Stimulated activated CD4-positive, alpha-beta T cell treated with anti-CD3 and anti-CD28 coated beads, TNF-alpha, amount 100 ng/mL, for 1 hour (primary cell): Measurements from ENCODE around the gene TLL2.

ENCODE experiments used
- DNase-seq, 3 donors: peaks; one replicate each; pipeline ENCODE4 v3.0.0-alpha.2; 2020; ENCODE audit warnings: low read depth in 3 of 3, low spot score in 1 of 3

The TLL2 gene

GRCh38 chr10:96509017-96509641 lies 4.6 kb downstream of the TLL2 start:
- no peak for DNase-seq

GRCh38 chr10:96507044-96507443 lies 6.7 kb downstream of the TLL2 start:
- no peak for DNase-seq

GRCh38 chr10:96505150-96506136 lies 8.3 kb downstream of the TLL2 start:
- no peak for DNase-seq

GRCh38 chr10:96502561-96503282 lies 11.0 kb downstream of the TLL2 start:
- DNase-seq, result no peak

GRCh38 chr10:96501985-96502384 lies 11.7 kb downstream of the TLL2 start:
- no peak for DNase-seq

- no peak for DNase-seq
Observed at GRCh38 chr10:96500519-96500918, 13.2 kb downstream of the TLL2 start.

- no peak for DNase-seq
Observed at GRCh38 chr10:96500050-96500449, 13.7 kb downstream of the TLL2 start.

GRCh38 chr10:96497391-96497790 lies 16.3 kb downstream of the TLL2 start:
- no peak for DNase-seq

- no peak for DNase-seq
Observed at GRCh38 chr10:96496281-96496925, 17.3 kb downstream of the TLL2 start.

GRCh38 chr10:96495544-96495943 lies 18.2 kb downstream of the TLL2 start:
- DNase-seq, result no peak

- no peak for DNase-seq
Observed at GRCh38 chr10:96494694-96495093, 19.0 kb downstream of the TLL2 start.

- DNase-seq, result no peak
Observed at GRCh38 chr10:96493871-96494525, 19.7 kb downstream of the TLL2 start.

GRCh38 chr10:96493254-96493653 lies 20.5 kb downstream of the TLL2 start:
- DNase-seq, result no peak

GRCh38 chr10:96491303-96491702 lies 22.4 kb downstream of the TLL2 start:
- no peak for DNase-seq

- DNase-seq, result no peak
Observed at GRCh38 chr10:96488161-96488935, 25.4 kb downstream of the TLL2 start.

GRCh38 chr10:96482815-96483588 lies 30.7 kb downstream of the TLL2 start:
- no peak for DNase-seq

GRCh38 chr10:96478355-96478754 lies 35.4 kb downstream of the TLL2 start:
- DNase-seq, result no peak

- DNase-seq, result no peak
Observed at GRCh38 chr10:96473866-96474265, 39.9 kb downstream of the TLL2 start.

GRCh38 chr10:96470116-96470743 lies 43.5 kb downstream of the TLL2 start:
- no peak for DNase-seq
